GM12878 (cell line): ENCODE data around the gene NPDC1. TPM values are rescaled to one million over a fixed set of nuclear protein-coding genes. Genes with fewer than 3 reads are reported as not detected.

Experiments used
- ATAC-seq: fragments of 200-7000 bp; cut with Tn5 transposase; 3 replicates; pipeline ENCODE4 v1.9.1; 2020; ENCODE audit warnings: mild to moderate bottlenecking, moderate library complexity
- BruUV-seq: library from RNA; stranded (reverse); fragments of 400-500 nt; replicated peaks from 2 replicates; lab custom pipeline; 2021; lab: Mats Ljungman, UMichigan
- CTCF ChIA-PET: fragments of 300-600 bp; sonication (Branson Sonifier 250); formaldehyde crosslinking; extraction: SDS; loops from one replicate; lab custom pipeline; 2021; ENCODE audit warnings: inconsistent platforms; lab: Yijun Ruan, JAX
- POLR2A ChIA-PET: fragments of 350-600 bp; formaldehyde crosslinking; extraction: SDS; loops from one replicate; lab custom pipeline; 2021; ENCODE audit warnings: inconsistent platforms; lab: Charles Lee
- RAD21 ChIA-PET: fragments of 300-600 bp; sonication (Branson Sonifier 250); formaldehyde crosslinking; loops from one replicate; lab custom pipeline; 2023; ENCODE audit warnings: antibody characterized with exemption; ENCODE audit not compliant: unreplicated experiment; lab: Charles Lee
- SMC1A ChIA-PET: fragments of 300-600 bp; sonication (Branson Sonifier 250); formaldehyde crosslinking; loops from one replicate; lab custom pipeline; 2023; ENCODE audit not compliant: unreplicated experiment, uncharacterized antibody; lab: Charles Lee
- DNase-seq: peaks from one replicate; pipeline ENCODE4 v3.0.0-alpha.2; 2011; ENCODE audit warnings: low read depth, low spot score
- FAIRE-seq: peaks from 3 replicates; lab custom pipeline; 2011; peaks lifted over from hg19 to GRCh38; lab: Jason Lieb, UNC
- H2AFZ ChIP-seq: 2 replicates; pipeline ENCODE4 v1.6.0; 2011; ENCODE audit warnings: low read depth, low read length, control low read depth; ENCODE audit not compliant: control insufficient read depth
- H3K27ac ChIP-seq: 2 replicates; pipeline ENCODE4 v1.5.1; 2011; ENCODE audit warnings: control low read depth; ENCODE audit not compliant: control insufficient read depth, insufficient read depth
- H3K27me3 ChIP-seq, 2 experiments: replicated peaks in 1 of 2; 2 replicates each; pipeline versions ENCODE4 v1.6.0 to v1.6.1; 2011; ENCODE audit warnings: low read length in 1 of 2; ENCODE audit not compliant: control insufficient read depth in 2 of 2, insufficient read depth in 2 of 2
- H3K36me3 ChIP-seq, 2 experiments: 2 replicates each; pipeline ENCODE4 v1.5.1; 2011; ENCODE audit warnings: low read length in 1 of 2; ENCODE audit not compliant: control insufficient read depth in 2 of 2, insufficient read depth in 2 of 2
- H3K4me1 ChIP-seq: 2 replicates; pipeline ENCODE4 v1.6.1; 2011; ENCODE audit warnings: mild to moderate bottlenecking, low read length, moderate library complexity, mixed read lengths; ENCODE audit not compliant: control insufficient read depth, insufficient read depth
- H3K4me2 ChIP-seq: 2 replicates; pipeline ENCODE4 v1.6.0; 2011; ENCODE audit warnings: control low read depth; ENCODE audit not compliant: control insufficient read depth, insufficient read depth
- H3K4me3 ChIP-seq: fragments of 200-600 bp; sonication (generic); 2 replicates; pipeline ENCODE4 v1.5.1; 2016
- H3K79me2 ChIP-seq: 2 replicates; pipeline ENCODE4 v1.6.0; 2011; ENCODE audit warnings: low read length; ENCODE audit not compliant: control insufficient read depth, insufficient read depth
- H3K9ac ChIP-seq: 2 replicates; pipeline ENCODE4 v1.8.0; 2011; ENCODE audit warnings: low read length, control low read depth, mixed read lengths; ENCODE audit not compliant: control insufficient read depth, insufficient read depth
- H3K9me3 ChIP-seq: replicated peaks from 3 replicates; pipeline ENCODE4 v1.5.1; 2011; ENCODE audit warnings: mild to moderate bottlenecking, low read length; ENCODE audit not compliant: control insufficient read depth, insufficient read depth
- H4K20me1 ChIP-seq: 2 replicates; pipeline ENCODE4 v1.6.0; 2011; ENCODE audit not compliant: control insufficient read depth, insufficient read depth
- ASH2L ChIP-seq: fragments of 300-600, 200-600 bp; sonication (generic); IDR thresholded peaks from 2 replicates; pipeline ENCODE4 v1.6.1; 2017; ENCODE audit warnings: low read depth, mild to moderate bottlenecking, borderline replicate concordance
- BCL11A ChIP-seq: IDR thresholded peaks from 2 replicates; pipeline ENCODE4 v1.6.1; 2011; ENCODE audit warnings: low read depth, low read length
- CBFB ChIP-seq: IDR thresholded peaks from 2 replicates; pipeline ENCODE4 v1.6.1; 2016; ENCODE audit warnings: antibody characterized with exemption, low read depth
- CBX3 ChIP-seq: fragments of 200-600 bp; sonication (generic); IDR thresholded peaks from 2 replicates; pipeline ENCODE4 v1.6.1; 2016; ENCODE audit warnings: low read depth, borderline replicate concordance
- EGR1 ChIP-seq, 2 experiments: IDR thresholded peaks; 1 replicate in 1 of 2; 2 replicates in 1 of 2; pipeline ENCODE4 v1.6.1; 2011 to 2012; ENCODE audit warnings: low read depth in 2 of 2, low read length in 2 of 2, borderline replicate concordance in 1 of 2, mild to moderate bottlenecking in 1 of 2, moderate library complexity in 1 of 2
- EP300 ChIP-seq, 2 experiments: fragments of 150-350 bp in 1 of 2; IDR thresholded peaks; 2 replicates each; pipeline ENCODE4 v1.6.1; 2011 to 2012; ENCODE audit warnings: low read depth in 2 of 2, low read length in 2 of 2, borderline replicate concordance in 1 of 2, improper control_type of control experiment in 1 of 2, inconsistent platforms in 1 of 2; ENCODE audit not compliant: control insufficient read depth in 1 of 2
- ESRRA ChIP-seq: IDR thresholded peaks from 2 replicates; pipeline ENCODE4 v1.6.1; 2012; ENCODE audit warnings: mild to moderate bottlenecking, low read length, improper control_type of control experiment
- KLF5 ChIP-seq: fragments of 450-650 bp; IDR thresholded peaks from 2 replicates; pipeline ENCODE4 v1.6.1; 2014; ENCODE audit warnings: mild to moderate bottlenecking; ENCODE audit not compliant: partially characterized antibody
- MEF2B ChIP-seq: fragments of 450-650 bp; IDR thresholded peaks from 2 replicates; pipeline ENCODE4 v1.6.1; 2018; ENCODE audit warnings: mild to moderate bottlenecking, moderate library complexity; ENCODE audit not compliant: partially characterized antibody, poor library complexity, severe bottlenecking
- MLLT1 ChIP-seq: fragments of 450-650 bp; IDR thresholded peaks from 2 replicates; pipeline ENCODE4 v1.6.1; 2016; ENCODE audit warnings: mild to moderate bottlenecking
- NR2C2 ChIP-seq: IDR thresholded peaks from 2 replicates; pipeline ENCODE4 v1.6.1; 2011; ENCODE audit warnings: borderline replicate concordance, low read depth; ENCODE audit not compliant: control insufficient read depth, insufficient read length
- PML ChIP-seq: IDR thresholded peaks from 2 replicates; pipeline ENCODE4 v1.6.1; 2012; ENCODE audit warnings: low read length, inconsistent platforms
- RAD51 ChIP-seq: fragments of 450-650 bp; IDR thresholded peaks from 2 replicates; pipeline ENCODE4 v1.6.1; 2016; ENCODE audit warnings: moderate library complexity, mild to moderate bottlenecking, inconsistent platforms
- RB1 ChIP-seq: fragments of 450-650 bp; formaldehyde crosslinking; IDR thresholded peaks from 2 replicates; pipeline ENCODE4 v1.6.1; 2017; ENCODE audit warnings: mild to moderate bottlenecking, borderline replicate concordance
- RBBP5 ChIP-seq: fragments of 200-600 bp; sonication (generic); conservative IDR thresholded peaks from 2 replicates; pipeline ENCODE4 v1.6.1; 2016
- SUPT20H ChIP-seq: IDR thresholded peaks from 2 replicates; pipeline ENCODE4 v1.6.1; 2011; ENCODE audit warnings: low read depth, mild to moderate bottlenecking, low read length, moderate library complexity, borderline replicate concordance; ENCODE audit not compliant: control insufficient read depth
- SUZ12 ChIP-seq: fragments of 200-600 bp; sonication (generic); IDR thresholded peaks from one replicate; pipeline ENCODE4 v1.6.1; 2018; ENCODE audit warnings: antibody characterized with exemption, mild to moderate bottlenecking; ENCODE audit not compliant: unreplicated experiment
- WGBS: methylation state at CpG from one replicate; pipeline ENCODE4 v1.1.6; 2016; ENCODE audit warnings: low lambda C conversion rate; ENCODE audit not compliant: insufficient replicate concordance, insufficient coverage; ENCODE audit errors: missing lambda C conversion rate; 5-methylcytosine and 5-hydroxymethylcytosine counted together
- in situ Hi-C: fragments of 300-500 bp; cut with MboI; formaldehyde crosslinking; loops from 9 replicates; pipeline ENCODE4 v1.14.3; 2018; ENCODE audit warnings: mixed read lengths
- intact Hi-C: fragments of 100-400 bp; cut with micrococcal nuclease; formaldehyde crosslinking; loops from one replicate; pipeline ENCODE4 v1.14.2; 2022; ENCODE audit not compliant: unreplicated experiment
- polyA plus RNA-seq, 11 experiments: library from polyadenylated mRNA; depleted of rRNA in 4 of 11; unstranded in 6 of 11; stranded (reverse) in 5 of 11; fragments of >200 nt; fragmentation: Nextera tagmentation in 4 of 11; fragmentation: Illumina TruSeq in 1 of 11; extraction: Ambion mirVana in 4 of 11; extraction: Trizol in 1 of 11; gene quantifications; 1 replicate in 1 of 11; 2 replicates in 10 of 11; pipeline versions ENCODE4 v1.2.1 to v1.2.3, GENCODE V29; 2011 to 2016; ENCODE audit warnings: inconsistent platforms in 2 of 11, missing spikeins in 2 of 11, low read depth in 1 of 11
- total RNA-seq, 4 experiments: library from RNA; depleted of rRNA in 3 of 4; stranded (reverse); fragments of >200 nt in 3 of 4; fragmentation: Illumina TruSeq in 1 of 4; extraction: Trizol in 1 of 4; gene quantifications; 2 replicates each; pipeline versions ENCODE4 v1.2.1 to v1.2.3, GENCODE V29; 2013 to 2021
- TF ChIP-seq, protein P1 (sequence below): fragments of 450-650 bp; IDR thresholded peaks from 2 replicates; pipeline ENCODE4 v1.6.1; 2017; ENCODE audit warnings: borderline replicate concordance
- TF ChIP-seq, protein P2 (sequence below): fragments of 450-650 bp; IDR thresholded peaks from 2 replicates; pipeline ENCODE4 v1.6.1; 2017; ENCODE audit warnings: mild to moderate bottlenecking, low read depth, inconsistent platforms; ENCODE audit not compliant: poor library complexity, severe bottlenecking

The NPDC1 gene
- total and polyA plus RNA-seq, 10 of the 15 experiments (the other 5 are each of a cell fraction or from before 2014, with no cell fraction given): 0.04 to 1.7 (median 0.77) TPM; not detected in 2

DNA sequence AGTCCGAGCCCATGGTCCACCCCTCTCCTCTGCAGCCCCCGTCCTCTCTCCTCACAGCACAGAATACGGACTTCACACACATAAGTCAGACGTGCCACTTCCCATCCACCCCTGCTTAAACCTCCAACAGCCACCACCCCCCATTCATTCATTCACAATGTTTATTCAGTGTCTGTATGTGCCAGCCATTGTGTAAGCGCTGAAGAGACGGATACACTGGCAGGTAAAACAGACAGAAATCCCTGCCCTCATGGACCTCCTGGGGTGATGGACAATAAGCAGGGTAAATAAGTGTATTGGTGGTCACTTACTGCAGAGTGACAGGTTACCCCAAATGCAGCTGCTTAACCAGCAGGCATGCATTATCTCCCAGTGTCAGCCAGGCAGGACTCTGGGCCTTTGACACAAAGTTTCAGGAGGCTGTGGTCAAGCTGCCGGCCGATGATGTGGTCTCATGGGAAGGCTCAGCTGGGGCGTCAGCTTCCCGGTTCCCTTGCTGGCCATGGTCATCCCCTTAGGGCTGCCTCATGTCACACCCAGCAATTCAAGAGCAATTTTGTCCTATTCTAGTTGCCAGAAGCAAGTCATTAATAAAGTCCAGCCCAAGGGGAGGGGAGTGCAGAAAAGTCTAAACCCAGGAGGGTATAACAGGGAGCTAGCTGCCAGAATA lies 55.6 kb downstream of the NPDC1 start:
- FAIRE-seq: no peak
- no TSS peak for BruUV-seq
- TF ChIP-seq, protein P1, sequence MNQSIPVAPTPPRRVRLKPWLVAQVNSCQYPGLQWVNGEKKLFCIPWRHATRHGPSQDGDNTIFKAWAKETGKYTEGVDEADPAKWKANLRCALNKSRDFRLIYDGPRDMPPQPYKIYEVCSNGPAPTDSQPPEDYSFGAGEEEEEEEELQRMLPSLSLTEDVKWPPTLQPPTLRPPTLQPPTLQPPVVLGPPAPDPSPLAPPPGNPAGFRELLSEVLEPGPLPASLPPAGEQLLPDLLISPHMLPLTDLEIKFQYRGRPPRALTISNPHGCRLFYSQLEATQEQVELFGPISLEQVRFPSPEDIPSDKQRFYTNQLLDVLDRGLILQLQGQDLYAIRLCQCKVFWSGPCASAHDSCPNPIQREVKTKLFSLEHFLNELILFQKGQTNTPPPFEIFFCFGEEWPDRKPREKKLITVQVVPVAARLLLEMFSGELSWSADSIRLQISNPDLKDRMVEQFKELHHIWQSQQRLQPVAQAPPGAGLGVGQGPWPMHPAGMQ: no peak
- TF ChIP-seq RB1: no peak
- TF ChIP-seq MLLT1: no peak
- no peak for TF ChIP-seq CBX3
- TF ChIP-seq ESRRA: no peak
- no peak for TF ChIP-seq ASH2L
- TF ChIP-seq SUZ12: no peak
- no peak for TF ChIP-seq PML
- TF ChIP-seq, protein P2, sequence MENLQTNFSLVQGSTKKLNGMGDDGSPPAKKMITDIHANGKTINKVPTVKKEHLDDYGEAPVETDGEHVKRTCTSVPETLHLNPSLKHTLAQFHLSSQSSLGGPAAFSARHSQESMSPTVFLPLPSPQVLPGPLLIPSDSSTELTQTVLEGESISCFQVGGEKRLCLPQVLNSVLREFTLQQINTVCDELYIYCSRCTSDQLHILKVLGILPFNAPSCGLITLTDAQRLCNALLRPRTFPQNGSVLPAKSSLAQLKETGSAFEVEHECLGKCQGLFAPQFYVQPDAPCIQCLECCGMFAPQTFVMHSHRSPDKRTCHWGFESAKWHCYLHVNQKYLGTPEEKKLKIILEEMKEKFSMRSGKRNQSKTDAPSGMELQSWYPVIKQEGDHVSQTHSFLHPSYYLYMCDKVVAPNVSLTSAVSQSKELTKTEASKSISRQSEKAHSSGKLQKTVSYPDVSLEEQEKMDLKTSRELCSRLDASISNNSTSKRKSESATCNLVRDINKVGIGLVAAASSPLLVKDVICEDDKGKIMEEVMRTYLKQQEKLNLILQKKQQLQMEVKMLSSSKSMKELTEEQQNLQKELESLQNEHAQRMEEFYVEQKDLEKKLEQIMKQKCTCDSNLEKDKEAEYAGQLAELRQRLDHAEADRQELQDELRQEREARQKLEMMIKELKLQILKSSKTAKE: no peak
- TF ChIP-seq NR2C2: no peak
- TF ChIP-seq CBFB: no peak
- no peak for TF ChIP-seq KLF5
- no peak for TF ChIP-seq RAD51
- no peak for TF ChIP-seq EP300 (IDR thresholded peaks at IDR 0.05; ENCODE audit: borderline replicate concordance in 1 of 2, control insufficient read depth in 1 of 2, low read depth in 2 of 2, low read length in 2 of 2)
- TF ChIP-seq BCL11A: no peak
- no peak for TF ChIP-seq EGR1 (IDR thresholded peaks at IDR 0.05; ENCODE audit: borderline replicate concordance in 1 of 2, low read depth in 2 of 2, low read length in 2 of 2)
- no peak for TF ChIP-seq MEF2B
- TF ChIP-seq RBBP5: no peak
- TF ChIP-seq SUPT20H: no peak
- Histone ChIP-seq H3K9ac (no peak overlapping the region), H3K79me2 (no peaks in the 10 kb centered on the region; the same call in 1 of the 2 replicates), H3K9me3 (no peaks in the 10 kb centered on the region; the same call in 2 of the 3 replicates), H3K27me3 (peaks cover 0 to 5% of the 10 kb centered on the region in 2 experiments), H4K20me1 (no peaks in the 10 kb centered on the region), H3K4me2 (no peak overlapping the region), H3K27ac (no peak overlapping the region), H2AFZ (no peak overlapping the region), H3K36me3 (no peaks in the 10 kb centered on the region), H3K4me3 (no peak overlapping the region), H3K4me1 (peaks cover 8% of the 10 kb centered on the region)
- ChIA-PET RAD21 (no interaction called here), POLR2A (no interaction called here), CTCF (interaction anchor here (3.3 kb wide), 1 partner anchor 39 kb away, joined by 17 read pairs; no protein-coding TSS in a partner anchor), SMC1A (no interaction called here)
- intact Hi-C loops (no loop called here), in situ Hi-C loops (no loop called here)
- WGBS: 43% methylated on average over 10 of the region's 10 CpGs
- no peak for DNase-seq
- ATAC-seq: no peak
